ENCODE data around the gene LAMTOR4. TPM values are rescaled to one million over a fixed set of nuclear protein-coding genes. Genes with fewer than 3 reads are reported as not detected.
"Not testable (repeated sequence)": the region's sequence is repeated elsewhere in the genome, so short reads cannot be mapped to it uniquely, and the experiment has no call there.

Gene LAMTOR4
- total and polyA plus RNA-seq, 4 experiments from 2014 or later, result 178 to 501 (median 306) TPM

DNA sequence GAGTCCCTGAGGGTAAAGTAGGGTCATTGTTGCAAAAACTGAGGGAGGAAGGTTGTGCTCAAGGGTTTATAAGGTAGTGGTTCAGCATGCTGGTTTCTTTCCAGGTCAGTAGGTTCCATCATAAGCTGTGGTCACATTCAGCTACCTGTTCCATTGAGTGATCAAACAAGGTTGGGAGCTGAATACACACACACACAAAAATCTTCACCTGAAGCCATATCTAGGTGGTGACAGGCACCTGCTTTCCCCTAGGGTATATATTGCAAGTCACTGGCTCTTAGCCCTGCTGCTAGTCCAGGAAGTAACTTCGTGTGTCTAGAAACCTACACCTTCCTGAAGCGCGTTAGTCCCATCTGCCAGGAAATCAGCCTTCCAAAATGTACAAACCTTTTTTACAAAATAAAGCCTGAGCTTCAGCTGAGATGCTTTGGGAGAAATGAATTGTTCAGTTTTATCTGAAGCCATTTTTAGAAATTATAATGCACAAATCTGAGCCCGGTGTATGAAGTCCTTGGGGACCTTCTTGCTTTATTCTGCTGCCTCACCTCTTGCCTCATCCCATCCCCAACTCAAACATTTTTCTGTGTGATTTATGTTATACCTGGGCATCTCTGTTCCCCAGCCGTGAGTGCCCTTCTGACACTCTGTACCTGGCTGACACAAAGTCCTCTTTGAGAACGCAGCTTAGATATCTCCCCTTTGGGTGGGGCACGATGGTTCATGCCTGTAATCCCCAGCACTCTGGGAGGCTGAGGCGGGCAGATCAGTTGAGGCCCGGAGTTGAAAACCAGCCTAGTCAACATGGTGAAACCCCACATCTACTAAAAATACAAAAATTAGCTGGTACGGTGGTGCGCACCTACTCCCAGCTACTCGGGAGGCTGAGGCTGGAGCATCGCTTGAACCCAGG is 10.6 kb upstream of the LAMTOR4 start:
- H3K27ac Mint-ChIP-seq, result peak overlapping the region in 3 of 7 donors; percentile 11 to 81 (median 50)
- Histone ChIP-seq H3K4me3 (ENCODE audit: low read length in 2 of 2) (no peak overlapping the region), H3K9me3 (ENCODE audit: control insufficient read depth in 1 of 2, low read length in 2 of 2) (no peaks in the 10 kb centered on the region), H3K27me3 (ENCODE audit: insufficient read depth, low read length) (no peaks in the 10 kb centered on the region), H3K4me1 (ENCODE audit: insufficient read depth, low read length) (peaks cover 6% of the 10 kb centered on the region), H3K36me3 (ENCODE audit: insufficient read depth, low read length) (no peaks in the 10 kb centered on the region), H3K27ac (ENCODE audit: low read depth, low read length) (no peak overlapping the region)
- no peak for DNase-seq
- peaks cover 0 to 1% of the 10 kb centered on the region in 2 donors for H3K27me3 Mint-ChIP-seq
- CTCF ChIA-PET (ENCODE audit: partially characterized antibody), result interaction anchor here (0.7 to 1.2 kb wide), 6 partner anchors 9 to 270 kb away, joined by 3 to 5 read pairs (median 3); no protein-coding TSS in a partner anchor
- no peaks in the 10 kb centered on the region for H3K36me3 Mint-ChIP-seq
- intact Hi-C loops (cut with micrococcal nuclease), result no loop called here
- peaks cover 3 to 7% (median 5%) of the 10 kb centered on the region in 4 donors for H3K4me1 Mint-ChIP-seq
- H3K9me3 Mint-ChIP-seq, result no peaks in the 10 kb centered on the region
- POLR2A ChIA-PET (ENCODE audit: partially characterized antibody), result interaction anchor here (0.6 to 1.3 kb wide), 4 partner anchors 11 to 106 kb away, joined by 3 to 4 read pairs (median 4); partner anchors contain the start of gene LAMTOR4
- H3K4me3 Mint-ChIP-seq, result no peak overlapping the region

DNA sequence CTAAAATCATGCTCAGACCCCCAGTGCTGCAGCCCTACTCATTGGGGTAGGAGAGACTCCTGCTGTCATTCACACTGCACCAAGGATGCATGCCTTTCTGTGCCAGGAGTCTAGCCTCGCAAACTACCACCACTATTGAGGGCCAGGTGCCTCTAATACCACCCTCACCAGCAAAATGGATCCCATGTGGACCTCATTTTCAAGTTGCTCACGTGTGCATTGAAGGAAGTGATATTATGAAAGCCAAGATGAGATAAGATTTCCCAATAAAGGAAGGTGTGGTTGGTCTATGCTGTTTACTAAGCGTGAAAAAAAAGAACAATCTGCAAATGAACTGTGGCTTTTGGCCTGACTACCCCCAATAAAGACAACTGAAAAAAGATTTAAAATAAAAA is 7.2 kb upstream of the LAMTOR4 start:
- Mint-ChIP-seq H3K4me3 (no peak overlapping the region), H3K27ac (no peak overlapping the region), H3K9me3 (no peaks in the 10 kb centered on the region), H3K4me1 (peaks cover 3 to 9% (median 5%) of the 10 kb centered on the region in 4 donors), H3K27me3 (no peaks in the 10 kb centered on the region), H3K36me3 (no peaks in the 10 kb centered on the region)
- DNase-seq, result no peak
- Histone ChIP-seq H3K36me3 (ENCODE audit: insufficient read depth, low read length) (no peaks in the 10 kb centered on the region), H3K4me1 (ENCODE audit: insufficient read depth, low read length) (peaks cover 6% of the 10 kb centered on the region), H3K4me3 (ENCODE audit: low read length in 2 of 2) (no peak overlapping the region), H3K27me3 (ENCODE audit: insufficient read depth, low read length) (no peaks in the 10 kb centered on the region), H3K27ac (ENCODE audit: low read depth, low read length) (no peak overlapping the region), H3K9me3 (ENCODE audit: control insufficient read depth in 1 of 2, low read length in 2 of 2) (no peaks in the 10 kb centered on the region)
- ChIA-PET POLR2A (ENCODE audit: partially characterized antibody) (interaction anchor here (1.1 to 1.5 kb wide), 2 partner anchors 15 to 18 kb away, joined by 3 to 4 read pairs; partner anchors contain the start of gene MBLAC1), CTCF (ENCODE audit: partially characterized antibody) (interaction anchor here (3.1 kb wide), 1 partner anchor 10 kb away, joined by 25 read pairs; no protein-coding TSS in a partner anchor)
- intact Hi-C loops (cut with micrococcal nuclease), result no loop called here

DNA sequence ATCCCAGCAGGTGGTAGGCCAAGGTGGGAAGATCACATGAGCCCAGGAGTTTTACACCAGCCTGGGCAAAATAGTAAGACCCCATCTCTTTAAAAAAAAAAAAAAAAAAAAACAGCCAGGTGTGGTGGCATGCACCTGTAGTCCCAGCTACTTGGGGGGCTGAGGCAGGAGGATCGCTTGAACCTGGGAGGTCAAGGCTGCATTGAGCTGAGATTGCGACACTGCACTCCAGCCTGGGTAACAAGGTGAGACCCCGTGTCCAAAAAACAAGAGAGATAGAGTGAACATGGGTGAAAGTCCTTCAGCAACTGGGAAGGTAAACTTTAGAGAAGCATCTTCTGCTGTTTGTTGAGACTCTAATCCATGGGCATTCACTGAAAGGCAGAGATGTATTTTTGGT is 6.3 kb upstream of the LAMTOR4 start:
- ChIA-PET POLR2A (ENCODE audit: partially characterized antibody) (interaction anchor here (1.5 kb wide), 1 partner anchor 16 kb away, joined by 3 read pairs; the partner anchor contains the start of gene MBLAC1), CTCF (ENCODE audit: partially characterized antibody) (interaction anchor here (3.1 kb wide), 1 partner anchor 11 kb away, joined by 25 read pairs; no protein-coding TSS in a partner anchor)
- no peaks in the 10 kb centered on the region for H3K27me3 Mint-ChIP-seq
- DNase-seq, result no peak
- Histone ChIP-seq H3K36me3 (ENCODE audit: insufficient read depth, low read length) (no peaks in the 10 kb centered on the region), H3K9me3 (ENCODE audit: control insufficient read depth in 1 of 2, low read length in 2 of 2) (no peaks in the 10 kb centered on the region), H3K4me3 (ENCODE audit: low read length in 2 of 2) (no peak overlapping the region), H3K27ac (ENCODE audit: low read depth, low read length) (no peak overlapping the region), H3K27me3 (ENCODE audit: insufficient read depth, low read length) (no peaks in the 10 kb centered on the region), H3K4me1 (ENCODE audit: insufficient read depth, low read length) (peaks cover 6% of the 10 kb centered on the region)
- no peaks in the 10 kb centered on the region for H3K36me3 Mint-ChIP-seq
- H3K9me3 Mint-ChIP-seq, result no peaks in the 10 kb centered on the region
- no peak overlapping the region for H3K27ac Mint-ChIP-seq
- intact Hi-C loops (cut with micrococcal nuclease), result no loop called here
- H3K4me1 Mint-ChIP-seq, result peaks cover 3 to 9% (median 5%) of the 10 kb centered on the region in 4 donors
- H3K4me3 Mint-ChIP-seq, result no peak overlapping the region

DNA sequence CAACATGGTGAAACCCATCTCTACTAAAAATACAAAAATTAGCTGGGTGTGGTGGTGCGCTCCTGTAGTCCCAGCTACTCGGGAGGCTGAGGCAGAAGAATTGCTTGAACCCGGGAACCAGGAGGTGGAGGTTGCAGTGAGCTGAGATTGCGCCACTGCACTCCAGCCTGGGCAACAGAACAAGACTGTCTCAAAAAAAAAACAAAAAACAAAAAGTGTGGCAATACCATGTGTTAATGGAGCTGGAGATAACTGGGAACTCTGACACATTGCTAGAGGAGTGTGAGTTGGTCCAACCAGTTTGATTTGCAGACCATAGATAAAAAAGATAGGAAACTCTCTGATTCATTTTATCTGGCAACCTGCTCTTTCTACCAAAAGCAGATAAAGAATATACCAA is 2.4 kb upstream of the LAMTOR4 start:
- H3K4me3 Mint-ChIP-seq; H3K36me3 ChIP-seq (ENCODE audit: insufficient read depth, low read length); intact Hi-C loops (cut with micrococcal nuclease); H3K27ac ChIP-seq (ENCODE audit: low read depth, low read length); H3K27me3 Mint-ChIP-seq; H3K9me3 ChIP-seq (ENCODE audit: control insufficient read depth in 1 of 2, low read length in 2 of 2); H3K27me3 ChIP-seq (ENCODE audit: insufficient read depth, low read length); H3K4me3 ChIP-seq (ENCODE audit: low read length in 2 of 2); DNase-seq; H3K9me3 Mint-ChIP-seq: not testable (repeated sequence)
- ChIA-PET CTCF (ENCODE audit: partially characterized antibody) (interaction anchor here (0.8 to 3.1 kb wide), 5 partner anchors 8 to 71 kb away, joined by 3 to 22 read pairs (median 4); no protein-coding TSS in a partner anchor), POLR2A (ENCODE audit: partially characterized antibody) (interaction anchor here (2.7 to 5.0 kb wide), 3 partner anchors 13 to 74 kb away, joined by 21 to 73 read pairs (median 28); partner anchors contain the start of genes MBLAC1, PVRIG and TRAPPC14)
- peaks cover 24% of the 10 kb centered on the region for H3K4me1 ChIP-seq (ENCODE audit: insufficient read depth, low read length)
- Mint-ChIP-seq H3K4me1 (peaks cover 16 to 31% (median 20%) of the 10 kb centered on the region in 4 donors), H3K27ac (peak overlapping the region in 1 of 7 donors; percentile 22), H3K36me3 (peaks cover 6 to 10% of the 10 kb centered on the region in 2 donors)

DNA sequence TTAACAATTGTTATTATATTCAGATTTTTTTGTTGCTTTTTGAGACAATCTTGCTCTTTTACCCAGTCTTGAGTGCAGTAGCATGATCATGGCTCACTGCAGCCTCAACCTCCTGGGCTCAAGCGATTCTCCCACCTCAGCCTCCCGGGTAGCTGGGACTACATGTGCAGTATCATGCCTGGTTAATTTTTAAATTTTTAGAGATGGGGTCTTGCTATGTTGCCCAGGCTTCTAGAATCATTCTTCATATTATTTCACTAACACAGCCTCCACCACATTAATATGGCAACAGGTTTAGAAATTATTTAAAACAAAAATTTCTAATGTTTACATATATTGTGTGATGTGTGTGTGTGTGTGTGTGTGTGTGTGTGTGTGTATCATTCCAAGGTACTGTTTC is 1.4 kb upstream of the LAMTOR4 start:
- H3K27ac Mint-ChIP-seq, result peak overlapping the region in 2 of 7 donors; percentile 78 to 97
- ChIA-PET CTCF (ENCODE audit: partially characterized antibody) (interaction anchor here (0.6 to 3.1 kb wide), 8 partner anchors 9 to 70 kb away, joined by 3 to 22 read pairs (median 5); no protein-coding TSS in a partner anchor), POLR2A (ENCODE audit: partially characterized antibody) (interaction anchor here (0.8 to 6.5 kb wide), 9 partner anchors 12 to 73 kb away, joined by 3 to 95 read pairs (median 21); partner anchors contain the start of genes GAL3ST4, GPC2, MBLAC1 and PVRIG)
- Histone ChIP-seq H3K9me3 (ENCODE audit: control insufficient read depth in 1 of 2, low read length in 2 of 2) (no peaks in the 10 kb centered on the region), H3K27ac (ENCODE audit: low read depth, low read length) (no peak overlapping the region), H3K4me1 (ENCODE audit: insufficient read depth, low read length) (peaks cover 30% of the 10 kb centered on the region), H3K27me3 (ENCODE audit: insufficient read depth, low read length) (no peaks in the 10 kb centered on the region), H3K4me3 (ENCODE audit: low read length in 2 of 2) (no peak overlapping the region), H3K36me3 (ENCODE audit: insufficient read depth, low read length) (peaks cover 3% of the 10 kb centered on the region)
- peaks cover 0 to 6% (median 0%) of the 10 kb centered on the region in 8 donors for H3K9me3 Mint-ChIP-seq
- intact Hi-C loops (cut with micrococcal nuclease), result no loop called here
- H3K27me3 Mint-ChIP-seq, result no peaks in the 10 kb centered on the region
- peaks cover 8 to 15% of the 10 kb centered on the region in 2 donors for H3K36me3 Mint-ChIP-seq
- peaks cover 13 to 35% (median 22%) of the 10 kb centered on the region in 4 donors for H3K4me1 Mint-ChIP-seq
- DNase-seq, result no peak
- peak overlapping the region in 2 of 8 donors; percentile 22 to 94 for H3K4me3 Mint-ChIP-seq

DNA sequence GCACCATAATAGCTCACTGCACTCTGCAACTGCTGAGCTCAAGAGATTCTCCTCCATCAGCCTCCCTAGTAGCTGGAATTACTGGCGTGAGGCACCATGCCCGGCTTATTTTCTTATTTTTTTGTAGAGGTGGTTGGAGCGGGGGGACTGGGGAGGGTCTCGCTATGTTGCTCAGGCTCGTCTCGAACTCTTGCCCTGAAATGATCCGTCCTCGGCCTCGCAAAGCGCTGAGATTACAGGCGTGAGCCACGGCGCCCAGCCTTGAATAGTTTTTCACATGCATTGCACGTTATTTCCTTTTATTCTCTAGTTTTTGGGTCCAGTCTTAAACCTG is 526 bp upstream of the LAMTOR4 start:
- Histone ChIP-seq H3K27me3 (ENCODE audit: insufficient read depth, low read length) (no peaks in the 10 kb centered on the region), H3K36me3 (ENCODE audit: insufficient read depth, low read length) (peaks cover 11% of the 10 kb centered on the region), H3K9me3 (ENCODE audit: control insufficient read depth in 1 of 2, low read length in 2 of 2) (no peaks in the 10 kb centered on the region), H3K27ac (ENCODE audit: low read depth, low read length) (peak overlapping the region; percentile 92), H3K4me1 (ENCODE audit: insufficient read depth, low read length) (peaks cover 40% of the 10 kb centered on the region), H3K4me3 (ENCODE audit: low read length in 2 of 2) (peak overlapping the region; percentile 70 to 83)
- H3K4me1 Mint-ChIP-seq, result peaks cover 18 to 40% (median 29%) of the 10 kb centered on the region in 4 donors
- H3K27me3 Mint-ChIP-seq, result no peaks in the 10 kb centered on the region
- H3K27ac Mint-ChIP-seq, result peak overlapping the region; percentile 95 to 99 (median 97)
- peak overlapping the region; percentile 88 to 99 (median 94) for H3K4me3 Mint-ChIP-seq
- ChIA-PET CTCF (ENCODE audit: partially characterized antibody) (interaction anchor here (0.7 to 3.1 kb wide), 12 partner anchors 9 to 69 kb away, joined by 3 to 22 read pairs (median 4); partner anchors contain the start of gene TRAPPC14), POLR2A (ENCODE audit: partially characterized antibody) (interaction anchor here (0.6 to 6.5 kb wide), 24 partner anchors 10 to 287 kb away, joined by 3 to 95 read pairs (median 6); partner anchors contain the start of genes AP4M1, GAL3ST4, GPC2 and MBLAC1)
- intact Hi-C loops (cut with micrococcal nuclease), result loop anchor here (1.0 to 2.0 kb wide), 7 partner anchors 10 to 280 kb away; partner anchors contain the start of genes GPC2, STAG3, TRAPPC14 and ZCWPW1
- H3K9me3 Mint-ChIP-seq, result peaks cover 0 to 6% (median 0%) of the 10 kb centered on the region in 8 donors
- H3K36me3 Mint-ChIP-seq, result peaks cover 13 to 23% of the 10 kb centered on the region in 2 donors
- DNase-seq, result no peak

All from CD4-positive, alpha-beta memory T cell (primary cell).